Keratinocyte (primary cell): ENCODE measurements around the gene NEIL1. TPM values are rescaled to one million over a fixed set of nuclear protein-coding genes. Genes with fewer than 3 reads are reported as not detected.

ENCODE experiments used
- DNase-seq: peaks from one replicate; pipeline ENCODE4 v3.0.0-alpha.2; 2011; ENCODE audit warnings: low read depth, missing footprints, low spot score
- FAIRE-seq: peaks from 2 replicates; lab custom pipeline; 2011; peaks lifted over from hg19 to GRCh38; lab: Jason Lieb, UNC
- H2AFZ ChIP-seq: 2 replicates; pipeline ENCODE4 v1.6.0; 2012; ENCODE audit warnings: low read length, control low read depth, inconsistent platforms; ENCODE audit not compliant: control insufficient read depth
- H3K27ac ChIP-seq: 2 replicates; pipeline ENCODE4 v1.5.1; 2011; ENCODE audit warnings: low read length; ENCODE audit not compliant: control insufficient read depth, insufficient read depth
- H3K27me3 ChIP-seq: 3 replicates; pipeline ENCODE4 v1.6.0; 2011; ENCODE audit warnings: low read length; ENCODE audit not compliant: control insufficient read depth, insufficient read depth; ENCODE audit errors: extremely low read depth
- H3K36me3 ChIP-seq, 2 experiments: 2 replicates in 1 of 2; 3 replicates in 1 of 2; pipeline ENCODE4 v1.5.1; 2011; ENCODE audit warnings: low read length in 2 of 2, mild to moderate bottlenecking in 1 of 2; ENCODE audit not compliant: control insufficient read depth in 2 of 2, insufficient read depth in 2 of 2; ENCODE audit errors: extremely low read depth in 1 of 2
- H3K4me1 ChIP-seq: 3 replicates; pipeline ENCODE4 v1.5.1; 2011; ENCODE audit warnings: low read length; ENCODE audit not compliant: control insufficient read depth, insufficient read depth; ENCODE audit errors: extremely low read depth
- H3K4me2 ChIP-seq: 3 replicates; pipeline ENCODE4 v1.6.0; 2011; ENCODE audit warnings: low read depth, low read length; ENCODE audit not compliant: control insufficient read depth, insufficient read depth; ENCODE audit errors: extremely low read depth
- H3K4me3 ChIP-seq, 3 experiments: fragments of 200-600 bp in 1 of 3; sonication (generic) in 1 of 3; 2 replicates in 2 of 3; 3 replicates in 1 of 3; pipeline ENCODE4 v1.5.1; 2011 to 2016; ENCODE audit warnings: low read length in 3 of 3, mild to moderate bottlenecking in 3 of 3, control low read depth in 2 of 3, inconsistent platforms in 1 of 3, low read depth in 1 of 3, mixed read lengths in 1 of 3, mixed run types in 1 of 3, moderate library complexity in 1 of 3; ENCODE audit not compliant: control insufficient read depth in 2 of 3, insufficient read depth in 2 of 3; ENCODE audit errors: extremely low read depth in 1 of 3
- H3K79me2 ChIP-seq: 2 replicates; pipeline ENCODE4 v1.6.0; 2012; ENCODE audit warnings: low read length; ENCODE audit not compliant: control insufficient read depth, insufficient read depth
- H3K9ac ChIP-seq: 3 replicates; pipeline ENCODE4 v1.6.0; 2011; ENCODE audit warnings: low read length; ENCODE audit not compliant: control insufficient read depth, insufficient read depth; ENCODE audit errors: extremely low read depth
- H3K9me1 ChIP-seq: 3 replicates; pipeline ENCODE4 v1.6.0; 2011; ENCODE audit warnings: low read length; ENCODE audit not compliant: control insufficient read depth, insufficient read depth; ENCODE audit errors: extremely low read depth
- H3K9me3 ChIP-seq: 2 replicates; pipeline ENCODE4 v1.5.1; 2012; ENCODE audit warnings: low read depth, low read length; ENCODE audit not compliant: control insufficient read depth
- H4K20me1 ChIP-seq: 3 replicates; pipeline ENCODE4 v1.6.0; 2011; ENCODE audit warnings: low read length; ENCODE audit not compliant: control insufficient read depth, insufficient read depth; ENCODE audit errors: extremely low read depth
- CTCF ChIP-seq, 3 experiments: IDR thresholded peaks in 1 of 3; conservative IDR thresholded peaks in 1 of 3; optimal IDR thresholded peaks in 1 of 3; 2 replicates in 2 of 3; 3 replicates in 1 of 3; pipeline versions ENCODE3 to v1.5.1; 2011; ENCODE audit warnings: low read length in 3 of 3, mild to moderate bottlenecking in 3 of 3, moderate library complexity in 2 of 3, control low read depth in 1 of 3, inconsistent platforms in 1 of 3; ENCODE audit not compliant: insufficient read depth in 2 of 3; ENCODE audit errors: extremely low read depth in 1 of 3
- EZH2 ChIP-seq: IDR thresholded peaks from one replicate; pipeline ENCODE4 v1.6.1; 2012; ENCODE audit warnings: inconsistent platforms, mild to moderate bottlenecking, low read length, moderate library complexity
- dilution Hi-C: fragments of 300-500 bp; cut with MboI; formaldehyde crosslinking; loops from one replicate; pipeline ENCODE4 v1.7.0; 2020; ENCODE audit warnings: low sequenced_read_pairs; ENCODE audit not compliant: extremely low pct_ligation_motif_present
- polyA plus RNA-seq, 5 experiments: library from polyadenylated mRNA; depleted of rRNA in 3 of 5; stranded (reverse) in 3 of 5; stranded (forward) in 1 of 5; unstranded in 1 of 5; fragments of >200 nt; gene quantifications; 1 replicate in 1 of 5; 2 replicates in 3 of 5; 3 replicates in 1 of 5; pipeline versions ENCODE4 v1.2.1 to v1.2.3, GENCODE V29; 2011 to 2012; ENCODE audit warnings: missing spikeins in 2 of 5, low read depth in 1 of 5, low replicate concordance in 1 of 5

The NEIL1 gene
- polyA plus RNA-seq, 1 donor (not counting 4 experiments of a cell fraction or from before 2014, with no cell fraction given) = 5.5 TPM

DNA sequence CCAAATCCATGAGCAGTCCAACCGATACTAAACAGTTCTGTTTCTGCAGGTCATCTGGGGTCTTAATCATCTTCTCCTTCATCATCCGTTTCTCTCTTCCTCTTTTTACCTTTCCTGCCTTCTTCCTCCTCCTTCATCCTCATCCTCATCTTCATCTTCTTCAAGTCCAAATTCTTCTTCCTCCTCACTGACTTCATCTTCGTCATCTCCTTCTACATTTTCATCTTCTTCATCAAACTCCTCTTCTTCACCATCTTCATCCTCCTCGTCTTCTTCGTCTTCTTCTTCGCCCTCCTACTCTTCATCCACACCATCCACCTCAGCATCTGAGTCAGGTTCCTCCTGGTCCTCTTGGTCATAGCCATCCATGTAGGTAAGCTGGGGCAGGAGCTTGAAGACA is 25.1 kb upstream of the NEIL1 start:
- no peaks in the 10 kb centered on the region for H3K9me1 ChIP-seq
- no peak overlapping the region for H3K4me2 ChIP-seq
- H3K27me3 ChIP-seq = peaks cover 4% of the 10 kb centered on the region
- H2AFZ ChIP-seq = no peak overlapping the region
- H3K4me1 ChIP-seq = peaks cover 3% of the 10 kb centered on the region
- H4K20me1 ChIP-seq = no peaks in the 10 kb centered on the region
- dilution Hi-C loops = no loop called here
- no peaks in the 10 kb centered on the region for H3K36me3 ChIP-seq
- no peak overlapping the region for H3K4me3 ChIP-seq
- no peak for FAIRE-seq
- H3K27ac ChIP-seq = no peak overlapping the region
- no peaks in the 10 kb centered on the region for H3K9me3 ChIP-seq
- DNase-seq = no peak
- no peaks in the 10 kb centered on the region for H3K79me2 ChIP-seq
- no peak overlapping the region for H3K9ac ChIP-seq
- TF ChIP-seq CTCF (optimal IDR thresholded peaks at IDR 0.05 in 1 of 3, IDR thresholded peaks at IDR 0.05 in 1 of 3, conservative IDR thresholded peaks at IDR 0.05 in 1 of 3; ENCODE audit: extremely low read depth in 1 of 3, insufficient read depth in 2 of 3, low read length in 3 of 3) = no peak
- no peak for TF ChIP-seq EZH2

DNA sequence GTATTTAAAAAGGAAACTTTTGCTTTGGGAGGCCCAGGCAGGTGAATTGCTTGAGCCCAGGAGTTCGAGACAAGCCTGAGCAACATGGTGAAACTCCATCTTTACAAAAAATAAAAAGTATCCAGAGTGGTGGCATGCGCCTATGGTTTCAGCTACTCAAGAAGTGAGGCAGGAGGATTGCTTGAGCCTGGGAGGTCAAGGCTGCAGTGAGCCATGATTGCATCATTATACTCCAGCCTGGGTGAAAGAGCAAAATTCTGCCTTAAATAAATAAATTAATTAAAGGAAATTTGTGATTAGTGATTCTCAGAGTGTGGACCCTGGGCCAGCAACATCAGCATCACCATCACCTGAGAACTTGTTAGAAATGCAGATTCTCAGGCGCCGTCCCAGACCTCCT is 20.9 kb upstream of the NEIL1 start:
- TF ChIP-seq EZH2 (no peak), CTCF (optimal IDR thresholded peaks at IDR 0.05 in 1 of 3, IDR thresholded peaks at IDR 0.05 in 1 of 3, conservative IDR thresholded peaks at IDR 0.05 in 1 of 3; ENCODE audit: extremely low read depth in 1 of 3, insufficient read depth in 2 of 3, low read length in 3 of 3) (no peak)
- Histone ChIP-seq H3K36me3 (no peaks in the 10 kb centered on the region), H3K27ac (no peak overlapping the region), H3K4me1 (no peaks in the 10 kb centered on the region), H3K9ac (no peak overlapping the region), H4K20me1 (no peaks in the 10 kb centered on the region), H3K9me1 (no peaks in the 10 kb centered on the region), H3K27me3 (no peaks in the 10 kb centered on the region), H2AFZ (no peak overlapping the region), H3K9me3 (no peaks in the 10 kb centered on the region), H3K4me3 (no peak overlapping the region), H3K79me2 (no peaks in the 10 kb centered on the region), H3K4me2 (no peak overlapping the region)
- no peak for FAIRE-seq
- dilution Hi-C loops = no loop called here
- no peak for DNase-seq
